A204.1 (cell line): Measurements from ENCODE around the gene WDFY3.
"Not testable (repeated sequence)": the region's sequence is repeated elsewhere in the genome, so short reads cannot be mapped to it uniquely, and the experiment has no call there.

Experiments used
- FAIRE-seq: peaks from 2 replicates; lab custom pipeline; 2012; peaks lifted over from hg19 to GRCh38; lab: Jason Lieb, UNC

Gene WDFY3

DNA sequence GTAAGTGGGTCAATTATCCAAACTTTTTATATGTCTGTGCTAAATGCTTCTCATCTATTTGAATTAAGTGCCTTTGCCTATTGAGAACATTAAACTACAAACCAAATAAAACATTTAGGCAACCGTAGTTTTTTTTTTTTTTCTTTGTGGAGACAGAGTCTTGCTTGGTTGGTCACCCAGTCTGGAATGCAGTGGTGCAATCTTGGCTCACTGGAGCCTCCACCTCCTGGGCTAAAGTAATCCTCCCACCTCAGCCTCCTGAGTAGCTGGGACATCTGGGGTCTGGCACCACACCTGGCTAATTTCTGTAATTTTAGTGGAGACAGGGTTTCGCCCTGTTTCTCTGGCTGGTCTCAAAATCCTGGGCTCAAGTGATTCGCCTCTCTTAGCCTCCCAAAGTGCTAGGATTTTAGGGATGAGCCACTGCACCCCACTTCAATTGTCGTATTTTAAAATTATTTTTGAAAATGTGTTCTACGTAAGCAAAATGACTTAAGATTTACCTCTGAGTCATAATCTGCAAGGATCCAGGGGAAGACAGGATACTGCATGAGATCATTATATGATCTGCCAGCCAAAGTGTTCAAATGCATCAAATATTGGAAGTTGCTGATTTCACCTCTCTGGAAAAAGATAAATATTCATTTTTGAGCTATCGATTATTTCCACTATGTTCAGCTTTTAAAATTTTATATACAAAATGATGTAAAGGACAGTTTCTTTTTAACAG lies 257.9 kb downstream of the WDFY3 start:
- no peak for FAIRE-seq

DNA sequence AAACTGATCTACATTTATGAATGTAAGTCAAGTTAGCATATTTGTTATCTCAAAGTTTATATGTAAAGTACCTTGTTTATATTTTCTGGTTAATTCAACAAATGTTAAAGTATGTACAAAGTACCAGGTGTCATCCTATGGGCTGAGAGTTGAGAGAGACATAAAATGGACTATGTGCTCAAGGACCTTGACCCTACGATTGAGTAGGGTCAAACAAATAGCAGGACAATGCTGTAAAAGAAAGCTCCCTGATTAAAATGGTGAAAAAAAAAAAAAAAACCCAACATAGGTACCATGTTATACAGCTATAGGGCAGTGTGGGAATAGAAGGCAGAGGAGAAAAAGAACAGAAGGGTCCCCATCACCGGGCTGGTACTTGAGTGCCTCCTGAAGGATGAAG lies 260.2 kb downstream of the WDFY3 start:
- FAIRE-seq, result no peak

GRCh38 chr4:84699001-84699671 lies 267.4 kb downstream of the WDFY3 start:
- FAIRE-seq, result no peak

GRCh38 chr4:84697615-84698201 lies 268.8 kb downstream of the WDFY3 start:
- no peak for FAIRE-seq

DNA sequence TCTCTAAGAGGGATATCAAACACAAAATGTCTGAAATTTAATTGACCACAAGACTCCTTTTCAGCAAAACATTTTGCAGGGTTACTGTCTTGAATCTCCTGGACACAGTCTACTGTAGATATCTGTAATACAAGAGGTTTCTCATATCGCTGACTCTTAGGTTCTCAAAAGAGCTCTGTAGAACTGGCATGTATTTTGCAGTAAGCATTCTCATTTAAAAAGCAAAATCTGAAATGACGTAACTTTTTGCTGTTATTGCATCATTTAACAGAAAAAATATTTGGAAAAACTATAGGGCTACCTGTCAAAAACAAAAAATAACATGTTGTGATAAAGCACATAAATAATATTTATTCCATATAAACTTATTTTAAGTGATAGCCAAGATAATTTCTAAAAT lies 269.3 kb downstream of the WDFY3 start:
- FAIRE-seq, result no peak

DNA sequence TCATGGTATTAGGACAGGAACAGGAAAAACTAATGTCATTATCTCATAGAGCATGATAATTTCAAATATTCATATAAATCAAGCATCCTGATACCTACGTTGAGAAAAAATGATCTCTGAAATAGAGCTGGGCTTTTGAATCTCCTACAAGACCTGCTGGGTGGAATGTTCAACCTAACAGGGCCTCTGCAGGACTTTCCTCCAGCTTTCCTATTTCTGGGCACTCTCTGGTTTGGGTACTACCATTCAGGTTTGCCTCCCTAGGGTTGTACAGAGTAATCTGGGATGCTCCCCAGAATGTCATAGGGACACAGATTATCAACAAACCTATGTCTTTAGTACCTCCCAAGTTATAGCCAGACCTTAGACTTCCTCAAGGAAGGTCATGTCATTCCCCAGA lies 274.7 kb downstream of the WDFY3 start:
- no peak for FAIRE-seq

DNA sequence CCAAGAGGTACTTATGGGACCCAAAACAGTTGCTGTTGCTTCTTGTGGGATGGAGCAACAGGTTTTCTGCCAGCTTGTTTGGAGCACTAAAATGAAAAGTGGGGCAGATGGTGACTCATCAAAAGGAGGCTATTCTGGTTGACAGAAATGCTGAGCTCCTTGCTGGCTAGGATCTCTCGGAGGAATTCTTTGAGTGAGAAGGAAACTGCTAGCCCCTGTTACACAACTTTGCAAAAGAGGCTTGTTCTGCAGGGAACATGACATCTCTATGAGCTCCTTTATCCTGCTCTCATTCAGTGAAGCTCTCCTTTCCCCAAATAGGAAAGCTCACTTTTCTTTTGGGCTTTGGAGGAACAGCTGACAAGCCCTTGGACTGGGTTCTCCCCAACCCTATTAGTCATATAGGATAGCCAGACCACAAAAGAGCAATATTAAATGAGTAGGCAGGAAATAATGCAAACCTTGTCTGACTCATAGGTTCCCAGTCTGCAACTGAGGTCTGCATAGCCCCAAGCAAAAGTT lies 275.3 kb downstream of the WDFY3 start:
- FAIRE-seq, result no peak

GRCh38 chr4:84690481-84690880 lies 276.0 kb downstream of the WDFY3 start:
- no peak for FAIRE-seq

- FAIRE-seq, result no peak
Observed at GRCh38 chr4:84689197-84689596, 277.3 kb downstream of the WDFY3 start.

- no peak for FAIRE-seq
Observed at GRCh38 chr4:84688605-84689004, 277.9 kb downstream of the WDFY3 start.

DNA sequence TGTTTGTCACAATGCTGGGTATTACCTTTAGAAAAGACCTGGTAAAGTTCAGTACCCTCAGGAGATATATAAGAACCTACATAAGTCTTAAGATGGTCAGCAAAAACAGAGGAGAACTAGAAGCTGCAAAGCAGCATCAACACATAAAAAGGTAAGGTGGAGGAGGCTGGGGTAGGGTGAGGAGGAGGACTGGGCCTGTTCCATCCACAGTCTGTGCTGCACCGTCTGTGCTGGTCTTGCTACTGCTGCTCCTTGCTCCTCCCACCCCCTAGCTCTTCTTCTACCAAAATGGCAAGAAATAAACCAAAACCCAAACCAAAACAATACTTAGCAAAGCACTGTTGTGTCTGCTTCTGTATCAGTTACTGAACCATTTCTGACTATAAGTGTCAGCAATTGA lies 281.4 kb downstream of the WDFY3 start:
- no peak for FAIRE-seq

DNA sequence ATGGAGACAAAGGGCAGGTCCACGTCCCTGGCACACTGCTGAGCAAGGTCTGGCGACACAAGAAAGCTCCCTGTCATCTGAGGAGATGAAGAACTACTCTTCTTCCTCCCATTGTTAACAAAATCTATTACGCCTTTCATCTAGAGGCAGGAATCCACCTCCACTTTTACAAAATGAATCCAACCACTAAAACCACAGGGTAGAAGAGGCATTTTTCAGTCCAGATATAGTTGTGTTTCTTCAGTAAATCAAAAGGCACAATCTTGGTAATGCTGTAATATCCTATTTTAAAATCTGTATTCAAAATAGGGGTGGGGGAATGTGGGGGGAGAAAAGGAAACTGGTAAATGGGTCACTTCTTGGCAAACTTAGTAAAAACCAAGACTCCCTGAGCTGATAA lies 282.1 kb downstream of the WDFY3 start:
- FAIRE-seq, result no peak

DNA sequence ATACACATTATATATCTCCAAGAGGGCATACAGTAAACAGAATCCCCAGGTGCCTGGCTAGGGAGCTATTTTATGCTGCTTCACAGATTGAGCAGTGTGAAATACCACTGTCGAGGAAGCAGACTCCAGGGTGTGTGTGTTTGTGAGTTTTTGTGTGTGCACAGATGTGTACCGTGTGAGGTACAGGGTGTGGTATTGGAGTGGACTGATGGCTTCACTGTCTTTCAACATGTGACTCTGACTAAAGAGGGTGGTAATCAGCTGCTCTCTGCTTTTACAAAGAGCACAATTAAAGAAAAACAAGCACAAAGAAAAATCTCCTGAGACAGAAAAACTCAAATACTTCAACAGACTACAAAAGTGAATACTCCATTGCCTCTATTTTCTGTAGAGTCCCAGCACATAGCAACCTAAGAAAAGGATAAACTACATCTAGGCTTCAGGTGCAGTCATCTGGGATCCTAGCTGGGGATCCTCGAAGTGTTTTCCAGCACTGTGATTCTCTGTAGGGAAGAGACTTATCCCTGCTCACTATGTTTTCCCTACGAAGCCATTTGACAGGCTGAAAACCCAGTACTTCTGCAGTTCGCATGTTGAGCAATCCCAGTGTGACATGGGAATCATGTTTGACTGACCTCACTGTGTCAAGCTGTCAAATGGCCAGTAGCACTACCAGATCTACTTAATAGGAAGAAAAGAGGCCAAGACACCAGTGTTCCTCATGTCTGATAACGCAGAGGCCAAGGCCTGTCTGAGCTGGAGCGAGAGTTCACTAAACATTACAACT lies 283.2 kb downstream of the WDFY3 start:
- no peak for FAIRE-seq

GRCh38 chr4:84682661-84683060 lies 283.8 kb downstream of the WDFY3 start:
- not testable (repeated sequence) for FAIRE-seq

- FAIRE-seq, result no peak
Observed at GRCh38 chr4:84681486-84682274, 284.8 kb downstream of the WDFY3 start.

GRCh38 chr4:84680956-84681355 lies 285.5 kb downstream of the WDFY3 start:
- no peak for FAIRE-seq

GRCh38 chr4:84678976-84679744 lies 287.3 kb downstream of the WDFY3 start:
- FAIRE-seq, result no peak

DNA sequence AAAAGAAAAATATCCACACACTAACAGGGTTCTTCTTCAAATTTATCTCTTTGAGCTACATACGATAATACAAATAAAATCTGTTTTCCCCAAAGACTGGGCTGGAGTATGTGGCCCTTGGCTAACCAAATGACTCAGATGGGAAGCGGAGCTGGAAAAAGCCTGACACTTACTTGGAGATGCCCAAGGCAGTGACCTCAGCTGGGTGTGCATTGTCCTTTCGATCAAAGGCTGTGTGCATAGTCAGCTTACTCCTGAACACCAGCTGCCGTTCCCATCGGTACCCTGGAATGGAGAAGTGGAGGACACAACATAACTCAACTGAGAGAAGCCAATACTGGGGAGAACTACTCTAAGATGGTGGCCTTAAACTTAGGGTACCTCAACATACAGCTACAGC lies 288.5 kb downstream of the WDFY3 start:
- FAIRE-seq, result no peak

- FAIRE-seq, result no peak
Observed at GRCh38 chr4:84677093-84677492, 289.4 kb downstream of the WDFY3 start.

- no peak for FAIRE-seq
Observed at GRCh38 chr4:84673475-84674240, 292.8 kb downstream of the WDFY3 start.
